ENCODE data around the gene MADD. TPM values are rescaled to one million over a fixed set of nuclear protein-coding genes. Genes with fewer than 3 reads are reported as not detected.
A peak's percentile ranks its signal among the peaks of the same experiment; 100 is the strongest.

MADD gene
- total RNA-seq, 1 donor from 2014 or later = 9.0 TPM

- TF ChIP-seq CTCF (IDR thresholded peaks at IDR 0.05; ENCODE audit: insufficient read depth, low read length, severe bottlenecking) = no peak
- H3K4me3 ChIP-seq (ENCODE audit: low read depth, low read length) = no peak overlapping the region
- peak; percentile 95 for FAIRE-seq
- H3K36me3 ChIP-seq (ENCODE audit: control insufficient read depth, insufficient read depth, low read length) = peaks cover 30% of the 10 kb centered on the region
- H3K27me3 ChIP-seq (ENCODE audit: control insufficient read depth, insufficient read depth, low read length) = no peaks in the 10 kb centered on the region
- DNase-seq (ENCODE audit: low read depth) = no peak
Measured at GRCh38 chr11:47285969-47286770, 16.2 kb downstream of the MADD start.

GRCh38 chr11:47288066-47288465, 18.1 kb downstream of the MADD start:
- FAIRE-seq (no peak), DNase-seq (ENCODE audit: low read depth) (no peak)
- Histone ChIP-seq H3K36me3 (ENCODE audit: control insufficient read depth, insufficient read depth, low read length) (peaks cover 24% of the 10 kb centered on the region), H3K4me3 (ENCODE audit: low read depth, low read length) (no peak overlapping the region), H3K27me3 (ENCODE audit: control insufficient read depth, insufficient read depth, low read length) (no peaks in the 10 kb centered on the region)
- TF ChIP-seq CTCF (IDR thresholded peaks at IDR 0.05; ENCODE audit: insufficient read depth, low read length, severe bottlenecking) = no peak

GRCh38 chr11:47289856-47290255, 19.9 kb downstream of the MADD start:
- FAIRE-seq = no peak
- H3K27me3 ChIP-seq (ENCODE audit: control insufficient read depth, insufficient read depth, low read length) = no peaks in the 10 kb centered on the region

GRCh38 chr11:47295385-47295784, 25.5 kb downstream of the MADD start:
- Histone ChIP-seq H3K36me3 (ENCODE audit: control insufficient read depth, insufficient read depth, low read length) (peaks cover 9% of the 10 kb centered on the region), H3K4me3 (ENCODE audit: low read depth, low read length) (no peak overlapping the region), H3K27me3 (ENCODE audit: control insufficient read depth, insufficient read depth, low read length) (no peaks in the 10 kb centered on the region)
- FAIRE-seq (no peak), DNase-seq (ENCODE audit: low read depth) (no peak)
- TF ChIP-seq CTCF (IDR thresholded peaks at IDR 0.05; ENCODE audit: insufficient read depth, low read length, severe bottlenecking) = no peak

More at GRCh38 chr11:47289856-47290255, 19.9 kb downstream of the MADD start:
- no peak for DNase-seq (ENCODE audit: low read depth)
- Histone ChIP-seq H3K36me3 (ENCODE audit: control insufficient read depth, insufficient read depth, low read length) (peaks cover 18% of the 10 kb centered on the region), H3K4me3 (ENCODE audit: low read depth, low read length) (no peak overlapping the region)
- no peak for TF ChIP-seq CTCF (IDR thresholded peaks at IDR 0.05; ENCODE audit: insufficient read depth, low read length, severe bottlenecking)

GRCh38 chr11:47296045-47296444, 26.1 kb downstream of the MADD start:
- no peak for FAIRE-seq
- H3K36me3 ChIP-seq (ENCODE audit: control insufficient read depth, insufficient read depth, low read length) = peaks cover 9% of the 10 kb centered on the region

More at GRCh38 chr11:47296045-47296444, 26.1 kb downstream of the MADD start:
- DNase-seq (ENCODE audit: low read depth) = peak; percentile 12
- no peaks in the 10 kb centered on the region for H3K27me3 ChIP-seq (ENCODE audit: control insufficient read depth, insufficient read depth, low read length)
- TF ChIP-seq CTCF (IDR thresholded peaks at IDR 0.05; ENCODE audit: insufficient read depth, low read length, severe bottlenecking) = no peak
- H3K4me3 ChIP-seq (ENCODE audit: low read depth, low read length) = no peak overlapping the region
